HEK293 (cell line): Measurements from ENCODE around the gene RTCA.

Experiments used
- HOXC10 ChIP-seq: sonication (generic); formaldehyde crosslinking; IDR thresholded peaks from 2 replicates; pipeline ENCODE4 v1.8.1; 2023; ENCODE audit warnings: mild to moderate bottlenecking, missing genetic modification reagents
- PRDM1 ChIP-seq: fragments of 450-650 bp; formaldehyde crosslinking; IDR thresholded peaks from 2 replicates; pipeline ENCODE4; 2016; ENCODE audit warnings: missing biosample characterization, missing genetic modification characterization
- ZBTB1 ChIP-seq: fragments of 450-650 bp; formaldehyde crosslinking; IDR thresholded peaks from 2 replicates; pipeline ENCODE4 v1.5.1; 2016; ENCODE audit warnings: missing biosample characterization, missing genetic modification characterization
- ZBTB7A ChIP-seq: fragments of 450-650 bp; formaldehyde crosslinking; IDR thresholded peaks from 2 replicates; pipeline ENCODE4 v1.5.1; 2016; ENCODE audit warnings: low read depth, missing biosample characterization, missing genetic modification characterization
- ZNF138 ChIP-seq: fragments of 450-650 bp; formaldehyde crosslinking; IDR thresholded peaks from 2 replicates; pipeline ENCODE4 v1.5.1; 2016; ENCODE audit warnings: missing biosample characterization, missing genetic modification characterization, borderline replicate concordance
- ZNF274 ChIP-seq, 2 experiments: fragments of 200-500 bp in 1 of 2; fragments of 450-650 bp in 1 of 2; sonication (Bioruptor generic) in 1 of 2; formaldehyde crosslinking in 1 of 2; IDR thresholded peaks; 2 replicates each; pipeline versions ENCODE4 v1.5.1 to v1.6.1; 2014 to 2016; ENCODE audit warnings: borderline replicate concordance in 1 of 2, inconsistent platforms in 1 of 2, low read length in 1 of 2, missing biosample characterization in 1 of 2, missing genetic modification characterization in 1 of 2
- ZNF433 ChIP-seq: fragments of 450-650 bp; formaldehyde crosslinking; IDR thresholded peaks from 2 replicates; pipeline ENCODE4 v1.5.1; 2016; ENCODE audit warnings: missing biosample characterization, missing genetic modification characterization, low read depth
- TF ChIP-seq, protein P1 (sequence below): fragments of 450-650 bp; formaldehyde crosslinking; IDR thresholded peaks from 2 replicates; pipeline ENCODE4 v1.5.1; 2016; ENCODE audit warnings: missing biosample characterization, missing genetic modification characterization, low read depth
- TF ChIP-seq, protein P2 (sequence below): IDR thresholded peaks from 2 replicates; pipeline ENCODE4 v1.6.1; 2011; ENCODE audit warnings: mild to moderate bottlenecking, low read depth, low read length, borderline replicate concordance
- TF ChIP-seq, protein P3 (sequence below): fragments of 450-650 bp; formaldehyde crosslinking; IDR thresholded peaks from 2 replicates; pipeline ENCODE4 v1.5.1; 2016; ENCODE audit warnings: missing biosample characterization, missing genetic modification characterization

- no peak for TF ChIP-seq ZNF433
- no peak for TF ChIP-seq ZNF138 (tag by site-specific recombination)
- TF ChIP-seq, protein P1, sequence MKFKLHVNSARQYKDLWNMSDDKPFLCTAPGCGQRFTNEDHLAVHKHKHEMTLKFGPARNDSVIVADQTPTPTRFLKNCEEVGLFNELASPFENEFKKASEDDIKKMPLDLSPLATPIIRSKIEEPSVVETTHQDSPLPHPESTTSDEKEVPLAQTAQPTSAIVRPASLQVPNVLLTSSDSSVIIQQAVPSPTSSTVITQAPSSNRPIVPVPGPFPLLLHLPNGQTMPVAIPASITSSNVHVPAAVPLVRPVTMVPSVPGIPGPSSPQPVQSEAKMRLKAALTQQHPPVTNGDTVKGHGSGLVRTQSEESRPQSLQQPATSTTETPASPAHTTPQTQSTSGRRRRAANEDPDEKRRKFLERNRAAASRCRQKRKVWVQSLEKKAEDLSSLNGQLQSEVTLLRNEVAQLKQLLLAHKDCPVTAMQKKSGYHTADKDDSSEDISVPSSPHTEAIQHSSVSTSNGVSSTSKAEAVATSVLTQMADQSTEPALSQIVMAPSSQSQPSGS, result no peak
- TF ChIP-seq ZBTB1 (tag by site-specific recombination), result no peak
- TF ChIP-seq, protein P2, sequence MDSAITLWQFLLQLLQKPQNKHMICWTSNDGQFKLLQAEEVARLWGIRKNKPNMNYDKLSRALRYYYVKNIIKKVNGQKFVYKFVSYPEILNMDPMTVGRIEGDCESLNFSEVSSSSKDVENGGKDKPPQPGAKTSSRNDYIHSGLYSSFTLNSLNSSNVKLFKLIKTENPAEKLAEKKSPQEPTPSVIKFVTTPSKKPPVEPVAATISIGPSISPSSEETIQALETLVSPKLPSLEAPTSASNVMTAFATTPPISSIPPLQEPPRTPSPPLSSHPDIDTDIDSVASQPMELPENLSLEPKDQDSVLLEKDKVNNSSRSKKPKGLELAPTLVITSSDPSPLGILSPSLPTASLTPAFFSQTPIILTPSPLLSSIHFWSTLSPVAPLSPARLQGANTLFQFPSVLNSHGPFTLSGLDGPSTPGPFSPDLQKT, result no peak
- TF ChIP-seq ZNF274 (IDR thresholded peaks at IDR 0.05; ENCODE audit: low read length), result no peak
- no peak for TF ChIP-seq ZNF274 (tag by site-specific recombination; IDR thresholded peaks at IDR 0.05; ENCODE audit: borderline replicate concordance)
- TF ChIP-seq, protein P3, sequence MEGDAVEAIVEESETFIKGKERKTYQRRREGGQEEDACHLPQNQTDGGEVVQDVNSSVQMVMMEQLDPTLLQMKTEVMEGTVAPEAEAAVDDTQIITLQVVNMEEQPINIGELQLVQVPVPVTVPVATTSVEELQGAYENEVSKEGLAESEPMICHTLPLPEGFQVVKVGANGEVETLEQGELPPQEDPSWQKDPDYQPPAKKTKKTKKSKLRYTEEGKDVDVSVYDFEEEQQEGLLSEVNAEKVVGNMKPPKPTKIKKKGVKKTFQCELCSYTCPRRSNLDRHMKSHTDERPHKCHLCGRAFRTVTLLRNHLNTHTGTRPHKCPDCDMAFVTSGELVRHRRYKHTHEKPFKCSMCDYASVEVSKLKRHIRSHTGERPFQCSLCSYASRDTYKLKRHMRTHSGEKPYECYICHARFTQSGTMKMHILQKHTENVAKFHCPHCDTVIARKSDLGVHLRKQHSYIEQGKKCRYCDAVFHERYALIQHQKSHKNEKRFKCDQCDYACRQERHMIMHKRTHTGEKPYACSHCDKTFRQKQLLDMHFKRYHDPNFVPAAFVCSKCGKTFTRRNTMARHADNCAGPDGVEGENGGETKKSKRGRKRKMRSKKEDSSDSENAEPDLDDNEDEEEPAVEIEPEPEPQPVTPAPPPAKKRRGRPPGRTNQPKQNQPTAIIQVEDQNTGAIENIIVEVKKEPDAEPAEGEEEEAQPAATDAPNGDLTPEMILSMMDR (tag by site-specific recombination), result no peak
- TF ChIP-seq ZBTB7A (tag by site-specific recombination), result no peak
- TF ChIP-seq HOXC10 (CRISPR knock-in tag), result no peak
- no peak for TF ChIP-seq PRDM1 (tag by site-specific recombination)
Observed at GRCh38 chr1:100267284-100267683, 1.3 kb downstream of the RTCA start.
